HepG2 (cell line): ENCODE data around the gene NEURL1B. TPM values are rescaled to one million over a fixed set of nuclear protein-coding genes. Genes with fewer than 3 reads are reported as not detected.
A peak's percentile ranks its signal among the peaks of the same experiment; 100 is the strongest.

Source experiments
- ATAC-seq: fragments of 200-7000 bp; cut with Tn5 transposase; 3 replicates; pipeline ENCODE4 v1.9.1; 2020; ENCODE audit warnings: mild to moderate bottlenecking, moderate library complexity
- BruUV-seq: library from RNA; stranded (reverse); fragments of 400-500 nt; replicated peaks from 2 replicates; lab custom pipeline; 2021; lab: Mats Ljungman, UMichigan
- CTCF ChIA-PET: fragments of 300-600 bp; formaldehyde crosslinking; extraction: SDS; loops from one replicate; lab custom pipeline; 2021; ENCODE audit warnings: low total read pairs, inconsistent platforms, low intra/inter-chr PET ratio; lab: Yijun Ruan, JAX
- POLR2A ChIA-PET: fragments of 350-600 bp; sonication (Branson Sonifier 250); formaldehyde crosslinking; loops from one replicate; lab custom pipeline; 2020; ENCODE audit warnings: antibody characterized with exemption, inconsistent platforms; lab: Yijun Ruan, JAX
- DNase-seq: peaks from one replicate; pipeline ENCODE4 v3.0.0-alpha.2; 2015; ENCODE audit warnings: low spot score
- FAIRE-seq: peaks from 3 replicates; lab custom pipeline; 2011; peaks lifted over from hg19 to GRCh38; lab: Jason Lieb, UNC
- H2AFZ ChIP-seq: one replicate; pipeline ENCODE4 v1.6.1; 2011; ENCODE audit warnings: low read length, inconsistent platforms
- H3K27ac ChIP-seq: fragments of 300-600 bp; 3 replicates; pipeline ENCODE4 v1.8.0; 2011; ENCODE audit warnings: mixed run types, mild to moderate bottlenecking, mixed read lengths, low read length, inconsistent platforms; ENCODE audit not compliant: insufficient read depth; ENCODE audit errors: extremely low read length
- H3K27me3 ChIP-seq, 2 experiments: fragments of 200-600 bp in 1 of 2; 2 replicates in 1 of 2; 3 replicates in 1 of 2; pipeline versions ENCODE4 v1.6.0 to v1.8.0; 2011; ENCODE audit warnings: low read length in 2 of 2, mild to moderate bottlenecking in 2 of 2, moderate library complexity in 2 of 2, inconsistent platforms in 1 of 2; ENCODE audit not compliant: insufficient read depth in 2 of 2, control insufficient read depth in 1 of 2
- H3K36me3 ChIP-seq, 2 experiments: fragments of 200-600 bp in 1 of 2; replicated peaks in 1 of 2; 2 replicates in 1 of 2; 3 replicates in 1 of 2; pipeline versions ENCODE4 v1.5.1 to v1.8.0; 2011; ENCODE audit warnings: low read length in 2 of 2, inconsistent platforms in 1 of 2; ENCODE audit not compliant: insufficient read depth in 2 of 2, control insufficient read depth in 1 of 2
- H3K4me1 ChIP-seq: 2 replicates; pipeline ENCODE4 v1.5.1; 2012; ENCODE audit warnings: low read length, inconsistent platforms; ENCODE audit not compliant: insufficient read depth
- H3K4me2 ChIP-seq: 2 replicates; pipeline ENCODE4 v1.6.0; 2011; ENCODE audit warnings: low read depth, low read length, inconsistent platforms
- H3K4me3 ChIP-seq, 3 experiments: fragments of 200-600 bp in 1 of 3; sonication (generic), shearing (Covaris generic) in 1 of 3; replicated peaks in 1 of 3; 2 replicates each; pipeline ENCODE4 v1.5.1; 2011 to 2016; ENCODE audit warnings: low read length in 3 of 3, inconsistent platforms in 2 of 3, low read depth in 2 of 3, mild to moderate bottlenecking in 2 of 3, control low read depth in 1 of 3, mixed read lengths in 1 of 3; ENCODE audit not compliant: insufficient read depth in 1 of 3
- H3K79me2 ChIP-seq: one replicate; pipeline ENCODE4 v1.6.1; 2011; ENCODE audit warnings: low read length, inconsistent platforms; ENCODE audit not compliant: insufficient read depth
- H3K9ac ChIP-seq: 2 replicates; pipeline ENCODE4 v1.6.0; 2011; ENCODE audit warnings: mild to moderate bottlenecking, low read depth, low read length, inconsistent platforms; ENCODE audit not compliant: insufficient read depth
- H3K9me3 ChIP-seq: 2 replicates; pipeline ENCODE4 v1.5.1; 2012; ENCODE audit warnings: mild to moderate bottlenecking, low read length
- H4K20me1 ChIP-seq: 2 replicates; pipeline ENCODE4 v1.6.0; 2011; ENCODE audit warnings: inconsistent platforms, mild to moderate bottlenecking, low read length, moderate library complexity; ENCODE audit not compliant: insufficient read depth
- CCDC6 ChIP-seq: sonication (generic); formaldehyde crosslinking; IDR thresholded peaks from 2 replicates; pipeline ENCODE4 v1.8.1; 2022; ENCODE audit warnings: mild to moderate bottlenecking, missing genetic modification reagents, moderate library complexity
- EED ChIP-seq: sonication (generic); formaldehyde crosslinking; IDR thresholded peaks from 2 replicates; pipeline ENCODE4 v1.5.0; 2020; ENCODE audit warnings: mild to moderate bottlenecking, missing genetic modification reagents
- HOXA7 ChIP-seq: sonication (generic); formaldehyde crosslinking; IDR thresholded peaks from 2 replicates; pipeline ENCODE4 v1.8.1; 2022; ENCODE audit warnings: mild to moderate bottlenecking, missing genetic modification reagents, moderate library complexity
- RBFOX2 ChIP-seq: fragments of 200-400 bp; formaldehyde crosslinking; IDR thresholded peaks from 2 replicates; pipeline ENCODE4 v1.6.1; 2017; ENCODE audit warnings: low read depth, mild to moderate bottlenecking, low read length
- SMAD3 ChIP-seq: sonication (generic); formaldehyde crosslinking; IDR thresholded peaks from 2 replicates; pipeline ENCODE4 v1.4.0; 2020; ENCODE audit warnings: missing genetic modification reagents
- SMAD9 ChIP-seq: sonication (generic); formaldehyde crosslinking; IDR thresholded peaks from 2 replicates; pipeline ENCODE4 v1.5.1; 2020; ENCODE audit warnings: mild to moderate bottlenecking, missing genetic modification reagents
- SPEN ChIP-seq: sonication (generic); formaldehyde crosslinking; IDR thresholded peaks from 2 replicates; pipeline ENCODE4 v1.5.1; 2020; ENCODE audit warnings: low read depth, mild to moderate bottlenecking, missing genetic modification reagents
- TARDBP ChIP-seq: sonication (generic); formaldehyde crosslinking; IDR thresholded peaks from 2 replicates; pipeline ENCODE4 v1.8.0; 2022; ENCODE audit warnings: mild to moderate bottlenecking, missing genetic modification reagents
- TEAD3 ChIP-seq: optimal IDR thresholded peaks from 2 replicates; pipeline ENCODE3; 2016; ENCODE audit warnings: borderline replicate concordance
- THAP11 ChIP-seq: IDR thresholded peaks from 2 replicates; pipeline ENCODE4 v1.6.1; 2016; ENCODE audit warnings: missing biosample characterization, missing genetic modification reagents
- ZBTB38 ChIP-seq: sonication (generic); formaldehyde crosslinking; IDR thresholded peaks from 2 replicates; pipeline ENCODE4 v1.5.1; 2020; ENCODE audit warnings: mild to moderate bottlenecking, missing genetic modification reagents
- ZNF430 ChIP-seq: sonication (generic); formaldehyde crosslinking; IDR thresholded peaks from 2 replicates; pipeline ENCODE4 v1.9.0; 2021; ENCODE audit warnings: mild to moderate bottlenecking, missing genetic modification reagents
- ZNF558 ChIP-seq: sonication (generic); formaldehyde crosslinking; IDR thresholded peaks from 2 replicates; pipeline ENCODE4 v1.9.0; 2022; ENCODE audit warnings: mild to moderate bottlenecking, missing genetic modification reagents, borderline replicate concordance
- ZNF605 ChIP-seq: sonication (generic); formaldehyde crosslinking; IDR thresholded peaks from 2 replicates; pipeline ENCODE4 v1.8.0; 2022; ENCODE audit warnings: mild to moderate bottlenecking, missing genetic modification reagents
- ZSCAN9 ChIP-seq: IDR thresholded peaks from 2 replicates; pipeline ENCODE4 v1.6.1; 2016; ENCODE audit warnings: borderline replicate concordance
- WGBS: methylation state at CpG from one replicate; pipeline ENCODE4 v1.1.6; 2017; ENCODE audit warnings: low lambda C conversion rate; 5-methylcytosine and 5-hydroxymethylcytosine counted together
- in situ Hi-C: cut with HindIII; loops from 2 replicates; pipeline ENCODE4 v1.10.0; 2017; ENCODE audit warnings: low pct_unique_long_range_greater_than_20kb; ENCODE audit not compliant: extremely low pct_ligation_motif_present
- intact Hi-C: fragments of 100-400 bp; cut with micrococcal nuclease; formaldehyde crosslinking; loops from one replicate; pipeline ENCODE4 v1.10.0; 2022; ENCODE audit not compliant: unreplicated experiment
- polyA plus RNA-seq, 8 experiments: library from polyadenylated mRNA; depleted of rRNA in 3 of 8; stranded (reverse) in 7 of 8; unstranded in 1 of 8; fragments of >200 nt; fragmentation: Illumina TruSeq in 4 of 8; extraction: Trizol in 4 of 8; gene quantifications; 2 replicates each; pipeline versions ENCODE4 v1.2.1 to v1.2.3, GENCODE V29; 2011 to 2016; ENCODE audit warnings: low read depth in 4 of 8, missing spikeins in 1 of 8, mixed read lengths in 1 of 8; ENCODE audit not compliant: insufficient read depth in 1 of 8
- total RNA-seq, 5 experiments: library from RNA; depleted of rRNA; stranded (reverse); fragments of >200 nt; fragmentation: Illumina TruSeq; extraction: Trizol; gene quantifications; 2 replicates each; pipeline ENCODE4 v1.2.3, GENCODE V29; 2016; ENCODE audit warnings: low read depth in 1 of 5
- TF ChIP-seq, protein P1 (sequence below): sonication (generic); formaldehyde crosslinking; IDR thresholded peaks from 2 replicates; pipeline ENCODE4 v1.5.1; 2020; ENCODE audit warnings: missing genetic modification reagents, mild to moderate bottlenecking, borderline replicate concordance
- TF ChIP-seq, protein P2 (sequence below): IDR thresholded peaks from 2 replicates; pipeline ENCODE4 v1.6.1; 2012; ENCODE audit warnings: inconsistent platforms

Gene NEURL1B
- total and polyA plus RNA-seq, 2 of the 13 experiments (the other 11 are each of a cell fraction or from before 2014, with no cell fraction given) = 0.09 to 0.13 TPM

DNA sequence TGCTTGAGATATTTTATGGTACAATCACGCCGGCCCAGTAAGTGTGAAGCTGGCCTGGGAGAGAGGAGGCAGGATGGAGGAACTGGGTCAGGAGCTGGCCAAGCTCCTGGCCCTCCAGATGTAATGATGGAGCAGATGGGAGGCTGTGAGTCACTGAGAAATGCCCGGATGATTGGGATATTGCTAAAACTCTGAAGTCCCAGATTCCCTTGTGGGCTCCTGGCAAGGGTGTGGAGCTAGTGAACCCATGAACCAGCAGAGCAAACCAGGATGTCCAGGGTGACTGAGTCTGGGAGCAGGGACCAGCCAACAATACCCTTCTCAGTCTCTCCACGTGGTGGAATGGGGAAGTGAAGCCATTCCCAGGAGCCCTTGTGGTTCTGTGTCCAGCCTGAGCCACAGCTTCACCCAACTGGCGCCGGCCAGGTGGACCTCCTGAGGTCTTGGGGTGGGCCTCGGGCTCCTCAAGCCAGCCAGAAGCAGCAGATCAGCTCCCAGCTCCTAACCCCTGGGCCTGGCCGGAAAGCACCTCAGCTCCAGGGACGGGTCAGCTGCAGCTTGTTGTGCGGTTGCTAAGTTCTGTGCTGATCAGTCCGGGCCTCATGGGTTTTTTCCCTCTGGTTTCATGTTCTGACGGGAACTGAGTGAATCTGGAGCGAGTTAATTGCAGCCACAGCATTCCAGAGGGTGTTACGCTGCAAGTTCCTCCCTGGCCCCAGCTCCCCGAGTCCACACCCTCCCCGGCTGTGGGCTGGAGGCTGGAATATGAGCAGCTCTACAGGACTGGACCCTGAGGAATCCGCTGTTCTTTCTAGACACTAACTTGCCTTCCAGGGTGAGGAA lies 92.3 kb downstream of the NEURL1B start:
- ChIA-PET CTCF (no interaction called here), POLR2A (interaction anchor here (0.8 to 3.2 kb wide), 12 partner anchors 9 to 126 kb away, joined by 3 to 29 read pairs (median 4); partner anchors contain the start of gene DUSP1)
- no peaks in the 10 kb centered on the region for H3K36me3 ChIP-seq
- peak overlapping the region; percentile 62 for H3K9ac ChIP-seq
- no peaks in the 10 kb centered on the region for H3K79me2 ChIP-seq
- H3K4me2 ChIP-seq = peak overlapping the region; percentile 82
- no peaks in the 10 kb centered on the region for H4K20me1 ChIP-seq
- no peak overlapping the region for H2AFZ ChIP-seq
- intact Hi-C loops (loop anchor here (1.0 kb wide), 1 partner anchor 32 kb away; no protein-coding TSS in a partner anchor), in situ Hi-C loops (loop anchor here (5.0 kb wide), 1 partner anchor 34 kb away; no protein-coding TSS in a partner anchor)
- ATAC-seq (peak; percentile 71), DNase-seq (peak; percentile 51), FAIRE-seq (peak; percentile 64)
- 18% methylated on average over 11 of the region's 17 CpGs for WGBS
- H3K4me1 ChIP-seq = peaks cover 88% of the 10 kb centered on the region
- peaks cover 0 to 15% of the 10 kb centered on the region in 2 experiments; a peak in 3 of 5 replicates for H3K27me3 ChIP-seq
- H3K4me3 ChIP-seq = peak overlapping the region; percentile 36 to 57 (median 37); a peak in 5 of 6 replicates
- BruUV-seq = no TSS peak
- peak overlapping the region; percentile 17 for H3K27ac ChIP-seq
- H3K9me3 ChIP-seq = no peaks in the 10 kb centered on the region
- peak; percentile 41; the same call in 1 of the 2 replicates for TF ChIP-seq RBFOX2
- peak; percentile 52; the same call in 1 of the 2 replicates for TF ChIP-seq ZNF430 (CRISPR knock-in tag)
- TF ChIP-seq ZSCAN9 (CRISPR knock-in tag) = 0 out of 2 replicates have a peak, but pooled peaks have one; percentile 45
- TF ChIP-seq, protein P1, sequence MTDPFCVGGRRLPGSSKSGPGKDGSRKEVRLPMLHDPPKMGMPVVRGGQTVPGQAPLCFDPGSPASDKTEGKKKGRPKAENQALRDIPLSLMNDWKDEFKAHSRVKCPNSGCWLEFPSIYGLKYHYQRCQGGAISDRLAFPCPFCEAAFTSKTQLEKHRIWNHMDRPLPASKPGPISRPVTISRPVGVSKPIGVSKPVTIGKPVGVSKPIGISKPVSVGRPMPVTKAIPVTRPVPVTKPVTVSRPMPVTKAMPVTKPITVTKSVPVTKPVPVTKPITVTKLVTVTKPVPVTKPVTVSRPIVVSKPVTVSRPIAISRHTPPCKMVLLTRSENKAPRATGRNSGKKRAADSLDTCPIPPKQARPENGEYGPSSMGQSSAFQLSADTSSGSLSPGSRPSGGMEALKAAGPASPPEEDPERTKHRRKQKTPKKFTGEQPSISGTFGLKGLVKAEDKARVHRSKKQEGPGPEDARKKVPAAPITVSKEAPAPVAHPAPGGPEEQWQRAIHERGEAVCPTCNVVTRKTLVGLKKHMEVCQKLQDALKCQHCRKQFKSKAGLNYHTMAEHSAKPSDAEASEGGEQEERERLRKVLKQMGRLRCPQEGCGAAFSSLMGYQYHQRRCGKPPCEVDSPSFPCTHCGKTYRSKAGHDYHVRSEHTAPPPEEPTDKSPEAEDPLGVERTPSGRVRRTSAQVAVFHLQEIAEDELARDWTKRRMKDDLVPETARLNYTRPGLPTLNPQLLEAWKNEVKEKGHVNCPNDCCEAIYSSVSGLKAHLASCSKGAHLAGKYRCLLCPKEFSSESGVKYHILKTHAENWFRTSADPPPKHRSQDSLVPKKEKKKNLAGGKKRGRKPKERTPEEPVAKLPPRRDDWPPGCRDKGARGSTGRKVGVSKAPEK (CRISPR knock-in tag) = peak; percentile 68; the same call in 1 of the 2 replicates
- TF ChIP-seq EED (CRISPR knock-in tag) = 0 out of 2 replicates have a peak, but pooled peaks have one; percentile 56
- 0 out of 2 replicates have a peak, but pooled peaks have one; percentile 17 for TF ChIP-seq TARDBP
- TF ChIP-seq ZNF605 (CRISPR knock-in tag) = peak; percentile 54; the same call in 1 of the 2 replicates
- TF ChIP-seq CCDC6 = no peak
- TF ChIP-seq, protein P2, sequence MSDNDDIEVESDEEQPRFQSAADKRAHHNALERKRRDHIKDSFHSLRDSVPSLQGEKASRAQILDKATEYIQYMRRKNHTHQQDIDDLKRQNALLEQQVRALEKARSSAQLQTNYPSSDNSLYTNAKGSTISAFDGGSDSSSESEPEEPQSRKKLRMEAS = peak; percentile 78
- 0 out of 2 replicates have a peak, but pooled peaks have one; percentile 18 for TF ChIP-seq SMAD3 (CRISPR knock-in tag)
- no peak for TF ChIP-seq ZNF558 (CRISPR knock-in tag)
- TF ChIP-seq SPEN (CRISPR knock-in tag) = peak; percentile 14; the same call in 1 of the 2 replicates
- TF ChIP-seq THAP11 (CRISPR knock-in tag) = 0 out of 2 replicates have a peak, but pooled peaks have one; percentile 9
- TF ChIP-seq SMAD9 = peak; percentile 56; the same call in 1 of the 2 replicates
- no peak for TF ChIP-seq HOXA7 (CRISPR knock-in tag)
- TF ChIP-seq TEAD3 (CRISPR knock-in tag) = peak; percentile 44
- no peak; the same call in 1 of the 2 replicates for TF ChIP-seq ZBTB38
